HG03439 (cell line): ENCODE measurements around the gene ATP2B2.
"Not testable (repeated sequence)": the region's sequence is repeated elsewhere in the genome, so short reads cannot be mapped to it uniquely, and the experiment has no call there.

Experiments used
- ATAC-seq: cut with Tn5 transposase; IDR thresholded peaks from one replicate; pipeline ENCODE4 v1.9.1; 2021; ENCODE audit warnings: mild to moderate bottlenecking, moderate library complexity; ENCODE audit not compliant: unreplicated experiment

The ATP2B2 gene

DNA sequence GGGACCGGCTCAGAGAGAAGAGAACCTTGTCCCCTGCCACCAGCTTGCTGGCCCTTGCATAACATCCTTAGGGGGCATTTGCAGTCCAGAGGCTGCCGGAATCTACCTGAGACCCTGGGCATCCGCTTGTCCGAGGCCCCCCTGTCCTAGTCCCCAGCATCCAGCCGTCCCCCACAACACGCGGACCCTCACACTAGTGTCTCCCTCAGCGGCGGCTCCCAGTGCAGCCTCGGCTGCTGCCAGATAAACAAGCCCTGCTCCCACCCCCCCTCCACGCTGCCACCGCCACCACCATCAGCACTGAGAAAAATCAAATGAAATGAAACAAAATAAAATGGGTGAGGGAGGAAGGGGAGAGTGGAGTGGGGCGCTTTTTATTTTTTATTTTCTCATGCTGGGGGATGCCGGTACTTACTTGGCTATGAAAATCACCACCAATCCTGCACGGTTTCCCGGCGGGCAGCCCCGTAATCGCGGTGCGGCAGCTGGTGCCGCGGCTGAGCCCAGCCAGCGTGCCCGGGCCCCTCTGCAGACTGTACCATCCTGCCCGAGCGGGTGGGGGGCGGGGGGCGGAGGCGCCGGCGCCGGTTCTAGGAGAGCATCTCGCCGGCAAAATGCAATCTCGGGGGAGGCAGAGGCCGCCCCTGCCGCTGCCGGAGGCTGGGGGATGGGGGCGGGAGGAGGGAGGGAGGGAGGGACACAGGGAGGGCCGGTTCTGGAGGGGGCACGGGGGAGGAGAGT is at the start of gene ATP2B2:
ATP2B2 (minus strand) TSS at position 537 of the 741 bp plus-strand sequence. CDS start 56,043 bp downstream, outside the sequence.
- no peak for ATAC-seq

GRCh38 chr3:10554746-10555145 is 49.4 kb upstream of the ATP2B2 start:
- ATAC-seq, result no peak

GRCh38 chr3:10554236-10554611 is 48.8 kb upstream of the ATP2B2 start:
- no peak for ATAC-seq

GRCh38 chr3:10553591-10554235 is 48.3 kb upstream of the ATP2B2 start:
- ATAC-seq, result no peak

- no peak for ATAC-seq
Measured at GRCh38 chr3:10552631-10552943, 47.2 kb upstream of the ATP2B2 start.

DNA sequence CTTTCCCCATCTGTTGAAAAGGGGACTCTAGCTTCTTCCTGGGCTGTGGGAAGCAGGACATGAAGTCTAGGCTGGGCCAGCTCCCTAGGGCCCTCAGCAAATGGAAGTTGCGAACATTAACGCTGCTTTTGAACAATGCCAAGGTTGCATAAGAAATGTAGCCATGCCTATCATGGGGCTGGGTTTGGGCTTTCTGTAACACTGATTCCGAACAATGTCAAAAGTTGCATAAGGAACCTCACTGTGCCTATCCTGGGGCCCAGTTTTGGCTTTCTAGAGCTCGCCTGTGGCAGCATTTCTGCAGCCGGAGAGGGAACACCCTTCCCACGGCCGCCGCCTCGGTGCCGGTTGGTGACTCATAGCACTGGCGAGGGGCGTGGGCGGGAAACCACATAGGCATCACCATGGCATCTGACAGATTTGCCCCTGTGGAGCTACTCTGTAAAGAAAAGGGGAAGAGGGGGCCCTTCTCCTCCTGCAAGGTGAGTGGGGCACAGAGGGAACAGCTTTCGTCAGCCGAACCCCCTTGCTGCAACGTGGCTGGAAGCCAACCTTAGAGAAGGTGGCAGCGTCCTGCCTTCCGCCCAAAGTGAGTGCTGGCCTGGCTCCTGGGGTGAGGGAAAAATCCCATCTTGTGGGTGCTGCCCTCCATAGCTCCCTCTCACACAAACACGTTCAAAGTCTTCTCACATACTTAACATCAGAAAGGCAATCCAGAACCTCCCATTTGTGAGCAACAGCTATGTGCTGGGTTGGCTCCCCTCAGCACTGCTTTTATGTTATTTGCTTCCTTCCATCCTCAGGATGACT is 46.6 kb upstream of the ATP2B2 start:
- ATAC-seq, result no peak

DNA sequence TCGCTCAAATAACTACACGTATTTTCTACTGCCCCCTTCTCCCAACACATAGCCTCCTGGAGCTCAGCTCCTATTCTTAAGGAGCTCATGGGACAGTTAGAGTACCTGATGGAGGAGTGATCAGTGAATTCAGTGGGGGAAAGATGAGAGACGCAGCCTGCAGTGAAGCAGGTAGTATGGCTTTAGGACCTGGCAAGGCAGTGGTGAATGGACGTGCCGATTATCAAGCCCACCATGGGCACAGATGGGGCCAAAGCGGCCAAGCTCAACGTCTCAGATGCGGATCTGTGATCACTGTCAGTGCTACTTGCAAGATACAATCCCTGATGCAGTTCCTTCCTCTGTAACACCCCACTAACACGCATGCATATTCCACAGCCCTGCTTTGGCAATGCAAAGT is 45.8 kb upstream of the ATP2B2 start:
- ATAC-seq, result no peak

GRCh38 chr3:10550705-10551104 is 45.3 kb upstream of the ATP2B2 start:
- no peak for ATAC-seq

DNA sequence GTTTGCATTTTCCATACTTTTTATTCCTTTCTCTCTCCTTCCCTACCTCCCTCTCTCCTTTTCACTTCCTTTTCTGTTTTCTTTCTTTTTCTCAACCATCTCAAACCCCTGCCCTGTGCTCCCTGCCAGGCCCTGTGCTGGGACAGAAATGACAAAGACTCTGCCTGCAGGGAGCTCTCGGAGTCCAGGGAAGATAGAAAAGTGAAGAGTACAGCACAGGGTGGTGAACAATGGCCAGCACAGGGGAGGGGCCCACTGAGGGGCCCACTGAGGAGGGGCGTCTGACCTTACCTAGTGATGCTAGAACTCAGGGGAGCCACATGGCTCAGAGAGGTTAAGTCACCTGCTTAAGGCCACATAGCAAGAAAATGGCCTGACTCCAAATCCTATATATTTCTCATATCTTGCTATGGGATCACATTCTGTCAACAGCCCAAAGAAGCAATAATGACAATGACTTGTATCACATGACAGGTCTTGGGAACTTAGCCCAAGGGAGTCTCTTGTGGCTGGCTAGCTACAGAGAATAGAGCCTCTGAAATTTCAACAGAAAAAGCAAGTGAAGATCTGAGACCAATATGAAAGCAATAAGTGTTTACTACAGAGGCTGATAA is 44.3 kb upstream of the ATP2B2 start:
- ATAC-seq, result no peak

GRCh38 chr3:10548992-10549391 is 43.6 kb upstream of the ATP2B2 start:
- ATAC-seq, result no peak

- no peak for ATAC-seq
Measured at GRCh38 chr3:10547841-10548783, 42.7 kb upstream of the ATP2B2 start.

DNA sequence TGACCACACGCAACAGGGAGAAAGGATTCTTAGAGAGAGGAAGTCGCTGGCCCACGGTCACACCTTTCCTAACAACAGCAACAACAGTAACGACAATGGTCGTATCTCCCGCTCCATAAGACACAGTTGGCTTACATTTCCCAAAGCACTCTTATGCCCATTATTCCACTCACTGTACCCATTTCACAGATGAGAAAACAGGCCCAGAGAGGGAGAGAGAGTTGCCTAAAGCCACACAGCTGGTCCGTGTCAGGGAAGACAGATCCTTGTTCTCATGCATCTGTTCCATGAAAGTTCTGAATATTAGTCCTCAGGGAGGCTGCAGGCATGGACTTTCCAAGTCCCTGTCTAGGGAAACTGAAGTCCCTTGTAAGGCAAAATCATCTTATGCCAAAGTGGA is 42.0 kb upstream of the ATP2B2 start:
- no peak for ATAC-seq

DNA sequence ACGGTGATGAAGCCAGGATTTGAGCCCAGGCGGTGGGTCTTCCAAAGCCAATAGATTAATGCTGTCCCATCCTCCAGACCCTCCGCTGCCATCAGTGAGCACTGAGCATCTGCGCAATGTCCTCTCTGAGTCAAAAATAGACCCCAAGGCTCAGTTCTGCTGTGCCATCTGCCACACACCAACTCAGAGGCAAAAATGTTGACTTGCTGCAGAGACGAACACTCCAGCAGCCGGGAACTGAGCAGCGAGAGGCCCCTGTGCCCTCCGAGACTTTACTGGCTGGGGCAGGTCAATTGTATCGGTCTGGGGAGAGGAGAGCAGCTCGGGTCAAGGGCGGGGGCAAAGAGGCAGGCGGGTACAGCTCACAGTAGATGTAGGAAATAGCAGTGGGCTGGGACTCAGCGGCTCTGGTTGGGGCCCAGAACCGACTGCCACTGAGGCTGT is 41.5 kb upstream of the ATP2B2 start:
- ATAC-seq, result no peak

GRCh38 chr3:10546181-10546624 is 40.8 kb upstream of the ATP2B2 start:
- no peak for ATAC-seq

DNA sequence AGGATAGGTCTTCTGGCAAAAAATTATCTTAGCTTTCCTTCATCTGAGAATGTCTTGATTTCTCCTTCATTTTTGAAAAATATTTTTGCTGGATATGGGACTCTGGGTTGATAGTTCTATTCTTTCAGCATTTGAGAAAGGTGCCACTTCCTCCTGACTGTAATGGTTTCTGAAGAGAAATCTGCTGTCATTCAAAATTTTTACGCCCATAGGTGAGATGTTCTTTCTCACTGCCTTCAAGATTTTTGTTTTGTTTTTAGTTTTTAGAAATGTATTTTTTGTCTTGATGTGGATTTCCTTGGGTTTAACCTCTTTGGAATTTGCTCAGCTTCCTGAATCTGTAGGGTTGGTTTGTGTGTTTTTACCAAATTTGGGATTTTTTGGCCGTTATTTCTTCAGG is 37.1 kb upstream of the ATP2B2 start:
- no peak for ATAC-seq

DNA sequence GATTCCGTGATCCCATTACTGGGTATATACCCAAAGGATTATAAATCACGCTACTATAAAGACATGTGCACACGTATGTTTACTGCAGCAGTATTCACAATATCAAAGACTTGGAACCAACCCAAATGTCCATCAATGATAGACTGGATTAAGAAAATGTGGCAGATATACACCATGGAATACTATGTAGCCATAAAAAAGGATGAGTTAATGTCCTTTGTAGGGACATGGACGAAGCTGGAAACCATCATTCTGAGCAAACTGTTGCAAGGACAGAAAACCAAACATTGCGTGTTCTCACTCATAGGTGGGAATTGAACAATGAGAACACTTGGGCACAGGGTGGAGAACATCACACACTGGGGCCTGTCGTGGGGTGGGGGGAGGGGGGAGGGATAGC is 35.0 kb upstream of the ATP2B2 start:
- not testable (repeated sequence) for ATAC-seq

DNA sequence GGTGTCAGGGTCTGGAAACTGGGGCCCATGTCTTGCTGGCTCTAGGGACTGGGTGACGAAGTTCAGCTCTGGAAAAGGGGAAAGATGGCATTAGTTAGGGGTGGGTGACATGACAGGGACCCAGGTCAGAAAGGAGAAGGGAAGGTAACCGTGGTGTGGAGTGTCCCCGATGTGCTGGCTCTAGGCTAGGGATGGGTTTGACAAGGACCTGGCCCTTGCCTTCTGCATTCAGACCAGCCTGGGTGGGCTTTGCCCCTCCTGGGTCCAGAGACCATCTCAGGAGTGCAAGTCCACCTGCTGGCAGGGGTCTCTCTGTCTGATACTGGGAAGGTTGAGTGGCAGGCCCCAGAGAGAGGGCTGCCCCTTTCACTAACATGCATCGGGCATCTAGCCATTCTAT is 28.7 kb upstream of the ATP2B2 start:
- no peak for ATAC-seq

DNA sequence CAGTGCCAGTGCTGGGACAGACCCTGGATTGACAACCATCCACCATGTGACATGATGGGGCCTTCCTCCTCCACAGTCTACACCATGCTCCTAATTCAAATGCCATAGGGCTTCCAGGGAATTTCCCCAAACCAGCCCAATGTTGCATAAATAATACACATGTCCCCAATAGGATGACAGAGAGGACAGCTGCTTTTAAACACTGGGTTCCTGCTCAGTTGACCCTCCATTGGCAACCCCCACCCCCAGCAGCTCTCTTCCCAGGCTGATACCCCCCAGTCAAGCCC is 28.3 kb upstream of the ATP2B2 start:
- no peak for ATAC-seq

DNA sequence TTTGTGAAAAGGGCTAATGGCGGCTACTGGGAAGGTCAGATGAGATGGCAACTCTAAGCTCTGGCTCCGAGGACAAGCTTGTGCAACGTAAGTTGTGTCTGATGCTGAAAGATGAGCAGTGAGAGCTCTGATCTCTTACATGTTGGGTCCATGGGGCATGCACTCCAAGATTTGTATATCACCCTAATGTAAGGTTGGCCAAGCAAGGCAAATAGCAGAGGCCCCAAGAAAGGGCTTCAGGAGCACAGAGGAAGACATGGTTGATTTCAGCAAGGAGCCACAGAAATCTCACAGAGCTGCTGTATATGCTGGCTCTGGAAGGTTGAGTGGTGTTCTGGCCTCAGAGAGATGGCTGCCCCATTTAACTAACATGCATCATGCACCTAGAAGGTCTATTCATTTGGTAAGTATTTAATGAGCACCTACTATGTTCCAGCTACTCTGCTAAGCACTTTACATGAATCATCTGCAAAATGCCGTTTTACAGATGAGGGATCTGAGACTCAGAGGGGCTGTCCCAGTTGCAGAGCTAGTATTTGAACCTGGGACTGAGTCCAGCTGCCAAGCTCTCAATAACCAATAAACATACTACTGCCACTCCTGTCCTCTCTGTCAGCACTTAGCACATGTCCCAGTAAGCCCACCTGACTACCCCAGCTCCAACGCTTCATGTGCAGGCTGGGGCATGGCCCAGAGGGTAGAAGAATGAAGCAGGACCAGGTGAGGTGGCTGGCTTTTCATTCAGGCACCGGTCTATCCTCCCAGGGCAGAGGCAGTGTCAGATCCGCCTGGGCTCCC is 27.8 kb upstream of the ATP2B2 start:
- ATAC-seq, result no peak

DNA sequence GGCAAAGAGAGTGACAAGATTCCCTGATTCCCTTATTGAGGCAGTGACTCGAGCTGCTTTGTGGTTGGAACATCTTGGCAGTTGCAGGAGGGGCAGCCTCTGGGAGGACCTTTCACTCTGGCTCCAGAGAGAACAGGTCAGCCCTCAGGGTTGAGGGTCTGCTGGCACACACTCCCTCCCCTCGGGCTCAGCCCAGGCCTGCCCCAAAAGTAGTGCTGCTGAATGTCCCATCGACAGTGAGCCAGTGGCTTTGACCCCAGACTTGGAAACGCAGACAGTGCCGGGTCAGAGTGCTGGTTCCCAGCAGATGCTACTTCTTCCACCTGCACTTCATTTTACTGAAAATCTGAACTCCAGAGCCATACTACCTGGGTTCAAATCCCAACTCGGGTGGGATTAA is 25.6 kb upstream of the ATP2B2 start:
- no peak for ATAC-seq
